ENCODE measurements around the gene UBE2D2. TPM values are rescaled to one million over a fixed set of nuclear protein-coding genes. Genes with fewer than 3 reads are reported as not detected.
"Not testable (repeated sequence)": the region's sequence is repeated elsewhere in the genome, so short reads cannot be mapped to it uniquely, and the experiment has no call there.

The UBE2D2 gene
- total and polyA plus RNA-seq, 4 donors: 84.1 to 97.8 (median 91.2) TPM

DNA sequence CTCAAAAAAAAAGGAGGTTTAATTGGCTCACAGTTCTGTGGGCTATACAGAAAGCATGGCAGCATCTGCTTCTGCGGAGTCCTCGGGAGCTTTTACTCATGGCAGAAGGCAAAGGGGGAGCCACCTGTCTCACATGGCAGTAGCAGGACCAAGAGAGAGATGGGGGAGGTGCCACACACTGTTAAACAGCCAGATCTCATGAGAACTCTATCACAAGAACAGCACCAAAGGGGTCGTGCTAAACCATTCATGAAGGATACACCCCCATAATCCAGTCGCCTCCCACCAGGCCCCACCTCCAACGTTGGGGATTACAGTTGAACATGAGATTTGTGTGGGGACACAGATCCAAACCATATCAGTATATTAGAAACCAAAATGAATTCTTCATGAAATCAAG lies 58.7 kb downstream of the UBE2D2 start:
- DNase-seq (no peak), ATAC-seq (ENCODE audit: insufficient read depth, low FRiP score) (no peak)
- Histone ChIP-seq H3K36me3 (ENCODE audit: control insufficient read depth in 4 of 4, insufficient read depth in 4 of 4, low read length in 4 of 4) (peaks cover 10 to 23% (median 17%) of the 10 kb centered on the region in 4 donors), H3K9me3 (ENCODE audit: control insufficient read depth in 4 of 4, insufficient read depth in 3 of 4, low read length in 3 of 4) (peaks cover 0 to 2% (median 0%) of the 10 kb centered on the region in 4 donors), H3K4me3 (no peak overlapping the region), H3K9ac (ENCODE audit: insufficient read depth in 1 of 2, low read length in 2 of 2) (no peak overlapping the region), H3K27ac (ENCODE audit: low read depth in 1 of 2, low read length in 1 of 2) (no peak overlapping the region), H3K27me3 (ENCODE audit: control insufficient read depth in 3 of 3, insufficient read depth in 3 of 3, low read length in 2 of 3) (no peaks in the 10 kb centered on the region), H3K4me1 (ENCODE audit: control insufficient read depth in 5 of 5, insufficient read depth in 5 of 5, low read length in 5 of 5) (no peaks in the 10 kb centered on the region)
- WGBS, 2 donors: 85 to 87% methylated on average over 5 of the region's 5 CpGs
- TF ChIP-seq, protein P1, sequence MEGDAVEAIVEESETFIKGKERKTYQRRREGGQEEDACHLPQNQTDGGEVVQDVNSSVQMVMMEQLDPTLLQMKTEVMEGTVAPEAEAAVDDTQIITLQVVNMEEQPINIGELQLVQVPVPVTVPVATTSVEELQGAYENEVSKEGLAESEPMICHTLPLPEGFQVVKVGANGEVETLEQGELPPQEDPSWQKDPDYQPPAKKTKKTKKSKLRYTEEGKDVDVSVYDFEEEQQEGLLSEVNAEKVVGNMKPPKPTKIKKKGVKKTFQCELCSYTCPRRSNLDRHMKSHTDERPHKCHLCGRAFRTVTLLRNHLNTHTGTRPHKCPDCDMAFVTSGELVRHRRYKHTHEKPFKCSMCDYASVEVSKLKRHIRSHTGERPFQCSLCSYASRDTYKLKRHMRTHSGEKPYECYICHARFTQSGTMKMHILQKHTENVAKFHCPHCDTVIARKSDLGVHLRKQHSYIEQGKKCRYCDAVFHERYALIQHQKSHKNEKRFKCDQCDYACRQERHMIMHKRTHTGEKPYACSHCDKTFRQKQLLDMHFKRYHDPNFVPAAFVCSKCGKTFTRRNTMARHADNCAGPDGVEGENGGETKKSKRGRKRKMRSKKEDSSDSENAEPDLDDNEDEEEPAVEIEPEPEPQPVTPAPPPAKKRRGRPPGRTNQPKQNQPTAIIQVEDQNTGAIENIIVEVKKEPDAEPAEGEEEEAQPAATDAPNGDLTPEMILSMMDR (IDR thresholded peaks at IDR 0.05; ENCODE audit: control extremely low read depth, extremely low read depth): no peak

- not testable (repeated sequence) for H3K27ac ChIP-seq (ENCODE audit: low read depth in 1 of 2, low read length in 1 of 2); DNase-seq; H3K9ac ChIP-seq (ENCODE audit: insufficient read depth in 1 of 2, low read length in 2 of 2); H3K4me3 ChIP-seq; ATAC-seq (ENCODE audit: insufficient read depth, low FRiP score); H3K9me3 ChIP-seq (ENCODE audit: control insufficient read depth in 4 of 4, insufficient read depth in 3 of 4, low read length in 3 of 4); H3K27me3 ChIP-seq (ENCODE audit: control insufficient read depth in 3 of 3, insufficient read depth in 3 of 3, low read length in 2 of 3); H3K4me1 ChIP-seq (ENCODE audit: control insufficient read depth in 5 of 5, insufficient read depth in 5 of 5, low read length in 5 of 5)
- 92 to 93% methylated on average over 4 to 5 of the region's 5 CpGs for WGBS, 2 donors
- peaks cover 20 to 38% (median 29%) of the 10 kb centered on the region in 4 donors for H3K36me3 ChIP-seq (ENCODE audit: control insufficient read depth in 4 of 4, insufficient read depth in 4 of 4, low read length in 4 of 4)
Measured at GRCh38 chr5:139625398-139625797, 64.3 kb downstream of the UBE2D2 start.

DNA sequence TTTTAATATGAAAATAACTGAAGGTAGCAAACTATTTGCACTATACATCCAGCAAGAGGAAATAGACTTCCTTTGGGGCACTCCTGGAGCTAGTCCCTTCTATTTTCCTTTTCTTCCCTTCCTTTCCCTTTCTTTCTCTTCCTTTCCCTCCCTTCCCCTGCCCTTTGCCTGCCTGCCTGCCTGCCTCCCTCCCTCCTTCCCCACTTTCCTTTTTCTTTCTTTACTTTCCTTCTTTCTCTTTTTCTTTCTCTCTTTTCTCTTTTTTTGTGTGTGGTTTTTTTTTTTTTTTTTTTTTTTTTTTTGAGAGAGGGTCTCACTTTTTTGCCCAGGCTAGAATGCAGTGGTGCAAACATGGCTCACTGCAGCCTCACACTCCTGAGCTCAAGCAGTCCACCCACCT lies 69.7 kb downstream of the UBE2D2 start:
- DNase-seq: no peak
- no peak overlapping the region for H3K9ac ChIP-seq (ENCODE audit: insufficient read depth in 1 of 2, low read length in 2 of 2)
- H3K27me3 ChIP-seq (ENCODE audit: control insufficient read depth in 3 of 3, insufficient read depth in 3 of 3, low read length in 2 of 3): no peaks in the 10 kb centered on the region
- no peak overlapping the region for H3K4me3 ChIP-seq
- H3K4me1 ChIP-seq (ENCODE audit: control insufficient read depth in 5 of 5, insufficient read depth in 5 of 5, low read length in 5 of 5): peaks cover 0 to 11% (median 1%) of the 10 kb centered on the region in 5 donors
- TF ChIP-seq, protein P1 (IDR thresholded peaks at IDR 0.05; ENCODE audit: control extremely low read depth, extremely low read depth): no peak
- H3K36me3 ChIP-seq (ENCODE audit: control insufficient read depth in 4 of 4, insufficient read depth in 4 of 4, low read length in 4 of 4): peaks cover 10 to 24% (median 14%) of the 10 kb centered on the region in 4 donors
- ATAC-seq (ENCODE audit: insufficient read depth, low FRiP score): no peak
- no peak overlapping the region for H3K27ac ChIP-seq (ENCODE audit: low read depth in 1 of 2, low read length in 1 of 2)
- no peaks in the 10 kb centered on the region for H3K9me3 ChIP-seq (ENCODE audit: control insufficient read depth in 4 of 4, insufficient read depth in 3 of 4, low read length in 3 of 4)

DNA sequence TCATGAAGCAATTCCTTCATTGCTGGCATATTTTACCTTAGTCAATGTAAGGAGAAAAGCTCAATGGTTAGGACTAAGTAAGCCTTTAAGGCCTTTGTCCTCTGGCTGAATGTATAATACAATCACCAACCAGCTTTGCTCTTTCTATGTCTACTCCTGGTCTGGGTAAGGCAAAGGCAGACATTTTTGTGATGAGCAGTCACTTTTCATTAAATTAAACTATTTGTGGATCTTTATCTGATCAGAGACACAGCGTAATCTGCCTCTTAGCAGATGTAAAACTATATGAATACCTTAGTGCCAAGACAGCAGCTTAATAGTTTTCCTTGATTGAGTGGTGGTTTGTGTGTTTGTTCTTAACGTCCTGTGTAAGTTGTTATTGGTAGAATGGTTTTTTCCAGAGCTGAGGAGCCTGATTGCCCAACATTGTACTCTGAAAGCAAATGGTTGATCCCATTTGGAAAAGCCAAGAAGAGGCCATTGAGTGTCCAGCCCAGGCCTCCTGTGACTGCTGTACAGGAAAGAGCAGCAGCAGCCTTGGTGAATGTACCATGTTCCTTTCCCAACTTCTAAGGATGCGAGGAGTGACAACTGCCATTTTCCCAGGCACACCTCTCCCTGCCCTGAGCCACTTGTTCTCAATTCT lies 70.5 kb downstream of the UBE2D2 start:
- no peak overlapping the region for H3K9ac ChIP-seq (ENCODE audit: insufficient read depth in 1 of 2, low read length in 2 of 2)
- peaks cover 9 to 23% (median 12%) of the 10 kb centered on the region in 4 donors for H3K36me3 ChIP-seq (ENCODE audit: control insufficient read depth in 4 of 4, insufficient read depth in 4 of 4, low read length in 4 of 4)
- WGBS, 2 donors: 71 to 77% methylated on average over 3 of the region's 3 CpGs
- H3K27me3 ChIP-seq (ENCODE audit: control insufficient read depth in 3 of 3, insufficient read depth in 3 of 3, low read length in 2 of 3): no peaks in the 10 kb centered on the region
- TF ChIP-seq, protein P1 (IDR thresholded peaks at IDR 0.05; ENCODE audit: control extremely low read depth, extremely low read depth): no peak
- H3K4me3 ChIP-seq: no peak overlapping the region
- ATAC-seq (ENCODE audit: insufficient read depth, low FRiP score): no peak
- peaks cover 5 to 19% (median 6%) of the 10 kb centered on the region in 5 donors for H3K4me1 ChIP-seq (ENCODE audit: control insufficient read depth in 5 of 5, insufficient read depth in 5 of 5, low read length in 5 of 5)
- H3K9me3 ChIP-seq (ENCODE audit: control insufficient read depth in 4 of 4, insufficient read depth in 3 of 4, low read length in 3 of 4): no peaks in the 10 kb centered on the region
- DNase-seq: no peak
- H3K27ac ChIP-seq (ENCODE audit: low read depth in 1 of 2, low read length in 1 of 2): no peak overlapping the region

Measured in lung (tissue), 12 donors.